ENCODE measurements around the gene FGFR3. TPM values are rescaled to one million over a fixed set of nuclear protein-coding genes. Genes with fewer than 3 reads are reported as not detected.

The FGFR3 gene
- total and polyA plus RNA-seq, 2 of the 8 experiments (the other 6 are each of a cell fraction or from before 2014, with no cell fraction given), result 9.0 to 19.5 TPM

- Histone ChIP-seq H3K9me3 (ENCODE audit: insufficient read depth in 2 of 2, low read depth in 1 of 2, low read length in 1 of 2) (no peaks in the 10 kb centered on the region), H4K8ac (ENCODE audit: extremely low read depth, insufficient read depth, low read length) (peak overlapping the region; percentile 46; the same call in 1 of the 2 replicates), H4K91ac (replicated peaks; ENCODE audit: insufficient read length, low read length) (no peak overlapping the region), H3K18ac (ENCODE audit: extremely low read depth, low read length) (no peak overlapping the region), H4K20me1 (replicated peaks in 1 of 2; ENCODE audit: control insufficient read depth in 1 of 2, insufficient read depth in 2 of 2, low read length in 2 of 2) (no peaks in the 10 kb centered on the region), H3K4ac (replicated peaks; ENCODE audit: insufficient read length, low read depth, low read length) (peak overlapping the region; percentile 53), H3K23me2 (ENCODE audit: low read depth, low read length) (no peaks in the 10 kb centered on the region), H3K9ac (replicated peaks in 1 of 4; ENCODE audit: extremely low read depth in 1 of 4, low read depth in 3 of 4, low read length in 3 of 4) (no peak overlapping the region), H3K4me2 (ENCODE audit: insufficient read depth in 1 of 2, low read depth in 2 of 2, low read length in 2 of 2) (no peak overlapping the region), H2BK20ac (ENCODE audit: low read length) (no peak overlapping the region), H3K36me3 (ENCODE audit: control insufficient read depth in 2 of 4, insufficient read depth in 4 of 4, low read length in 3 of 4) (no peaks in the 10 kb centered on the region), H2BK15ac (ENCODE audit: low read length) (no peak overlapping the region), H3K56ac (replicated peaks; ENCODE audit: insufficient read length, low read depth, low read length) (no peak overlapping the region), H2BK12ac (ENCODE audit: low read depth, low read length) (peak overlapping the region; percentile 27; the same call in 1 of the 2 replicates), H2BK120ac (replicated peaks; ENCODE audit: low read depth, low read length) (no peak overlapping the region), H3K23ac (ENCODE audit: insufficient read length) (no peak overlapping the region), H3K14ac (ENCODE audit: insufficient read length) (no peak overlapping the region), H3K79me2 (ENCODE audit: control insufficient read depth in 1 of 2, insufficient read depth in 2 of 2, low read length in 2 of 2) (no peaks in the 10 kb centered on the region), H2AK5ac (ENCODE audit: low read depth, low read length) (no peak overlapping the region), H3K4me3 (ENCODE audit: extremely low read depth in 1 of 4, insufficient read depth in 2 of 4, low read depth in 3 of 4, low read length in 4 of 4) (no peak overlapping the region), H3K27ac (ENCODE audit: low read depth, low read length) (no peak overlapping the region), H2BK5ac (ENCODE audit: low read depth, low read length) (no peak overlapping the region), H3K79me1 (ENCODE audit: low read depth, low read length) (no peaks in the 10 kb centered on the region), H4K5ac (ENCODE audit: insufficient read length, low read depth, low read length) (no peak overlapping the region), H2AFZ (ENCODE audit: low read length) (no peak overlapping the region), H3K4me1 (replicated peaks in 1 of 4; ENCODE audit: control insufficient read depth in 3 of 4, insufficient read depth in 4 of 4, low read length in 3 of 4) (peaks cover 0 to 7% (median 3%) of the 10 kb centered on the region in 4 experiments; a peak in 4 of 7 replicates), H3K27me3 (replicated peaks in 1 of 4; ENCODE audit: control insufficient read depth in 3 of 4, extremely low read depth in 1 of 4, insufficient read depth in 3 of 4, low read length in 3 of 4) (peaks cover 0 to 3% (median 0%) of the 10 kb centered on the region in 4 experiments; a peak in 2 of 7 replicates)
- 75% methylated on average over 15 of the region's 19 CpGs; no CpG with 5 or more reads in 1 of the 2 experiments for WGBS, 2 experiments (ENCODE audit: extremely low coverage in 1 of 2, insufficient coverage in 1 of 2, insufficient read length in 1 of 2, insufficient replicate concordance in 2 of 2, low coverage in 1 of 2, low lambda C conversion rate in 2 of 2, missing lambda C conversion rate in 1 of 2)
- TF ChIP-seq GABPA (IDR thresholded peaks at IDR 0.05; ENCODE audit: borderline replicate concordance, insufficient read depth, low read length) (peak; percentile 49; the same call in 1 of the 2 replicates), PHF8 (conservative IDR thresholded peaks at IDR 0.05; ENCODE audit: low read depth, low read length) (no peak), RBBP5 (IDR thresholded peaks at IDR 0.05; ENCODE audit: borderline replicate concordance, low read depth, low read length) (no peak), CREB1 (IDR thresholded peaks at IDR 0.05) (no peak), JUND (IDR thresholded peaks at IDR 0.05; ENCODE audit: low read length) (no peak), RXRA (IDR thresholded peaks at IDR 0.05; ENCODE audit: insufficient read depth, low read depth, low read length) (no peak)
- DNase-seq (ENCODE audit: low read depth in 1 of 2, low spot score in 2 of 2), result no peak
- POLR2A ChIA-PET (ENCODE audit: partially characterized antibody), result interaction anchor here (0.8 to 2.2 kb wide), 7 partner anchors 7 to 38 kb away, joined by 3 to 7 read pairs (median 4); partner anchors contain the start of gene FGFR3
- CTCF ChIA-PET (ENCODE audit: partially characterized antibody), result interaction anchor here (0.8 to 71.2 kb wide), 3 partner anchors 6 to 140 kb away, joined by 3 to 2507 read pairs (median 2507); partner anchors contain the start of gene FGFR3
- no peak for FAIRE-seq
Measured at GRCh38 chr4:1759170-1759817, 33.8 kb upstream of the FGFR3 start.

All from H1 (cell line).